ENCODE data around the gene CD109. TPM values are rescaled to one million over a fixed set of nuclear protein-coding genes. Genes with fewer than 3 reads are reported as not detected.

Gene CD109
- total RNA-seq, 4 donors from 2014 or later: 1.4 to 3.2 (median 2.2) TPM

- no peaks in the 10 kb centered on the region for H3K9me3 ChIP-seq
- no peaks in the 10 kb centered on the region for H3K27me3 ChIP-seq
- no peak overlapping the region for H3K4me3 ChIP-seq
- H3K4me1 ChIP-seq: no peaks in the 10 kb centered on the region
- peak overlapping the region in 2 of 4 donors; percentile 50 to 52 for H3K27ac ChIP-seq
- DNase-seq: no peak
- no peaks in the 10 kb centered on the region for H3K36me3 ChIP-seq
- TF ChIP-seq POLR2A (IDR thresholded peaks at IDR 0.05) (no peak), CTCF (IDR thresholded peaks at IDR 0.05) (no peak)
Measured at GRCh38 chr6:73665686-73666319, 30.2 kb upstream of the CD109 start.

- Histone ChIP-seq H3K4me1 (no peaks in the 10 kb centered on the region), H3K27ac (peak overlapping the region in 2 of 4 donors; percentile 28 to 50), H3K4me3 (no peak overlapping the region), H3K36me3 (no peaks in the 10 kb centered on the region), H3K27me3 (no peaks in the 10 kb centered on the region), H3K9me3 (no peaks in the 10 kb centered on the region)
- no peak for DNase-seq
- TF ChIP-seq CTCF (IDR thresholded peaks at IDR 0.05): no peak
- no peak for TF ChIP-seq POLR2A (IDR thresholded peaks at IDR 0.05)
Measured at GRCh38 chr6:73666393-73666792, 29.6 kb upstream of the CD109 start.

GRCh38 chr6:73667798-73668197 lies 28.2 kb upstream of the CD109 start:
- no peaks in the 10 kb centered on the region for H3K27me3 ChIP-seq
- TF ChIP-seq CTCF (IDR thresholded peaks at IDR 0.05) (no peak), POLR2A (IDR thresholded peaks at IDR 0.05) (no peak)
- H3K4me3 ChIP-seq: no peak overlapping the region
- H3K27ac ChIP-seq: no peak overlapping the region
- H3K4me1 ChIP-seq: no peaks in the 10 kb centered on the region
- H3K36me3 ChIP-seq: no peaks in the 10 kb centered on the region
- DNase-seq: no peak
- no peaks in the 10 kb centered on the region for H3K9me3 ChIP-seq

- no peak for DNase-seq
- Histone ChIP-seq H3K36me3 (no peaks in the 10 kb centered on the region), H3K4me1 (no peaks in the 10 kb centered on the region), H3K9me3 (no peaks in the 10 kb centered on the region), H3K27ac (no peak overlapping the region), H3K27me3 (no peaks in the 10 kb centered on the region), H3K4me3 (no peak overlapping the region)
- TF ChIP-seq CTCF (IDR thresholded peaks at IDR 0.05): no peak
Measured at GRCh38 chr6:73669005-73669404, 27.0 kb upstream of the CD109 start.

GRCh38 chr6:73671911-73672685 lies 23.9 kb upstream of the CD109 start:
- no peak overlapping the region for H3K4me3 ChIP-seq
- H3K27me3 ChIP-seq: no peaks in the 10 kb centered on the region
- H3K27ac ChIP-seq: no peak overlapping the region
- DNase-seq: no peak
- no peaks in the 10 kb centered on the region for H3K4me1 ChIP-seq
- no peaks in the 10 kb centered on the region for H3K9me3 ChIP-seq
- TF ChIP-seq CTCF (IDR thresholded peaks at IDR 0.05): no peak
- no peaks in the 10 kb centered on the region for H3K36me3 ChIP-seq
